ENCODE data around the gene CENPV.

CENPV gene

GRCh38 chr17:16352667-16353316 is 477 bp downstream of the CENPV start:
- no peak overlapping the region for H3K27ac ChIP-seq
- TF ChIP-seq ZFX (IDR thresholded peaks at IDR 0.05) (no peak), CTCF (conservative IDR thresholded peaks at IDR 0.05) (no peak)

- H3K27ac ChIP-seq: no peak overlapping the region
Measured at GRCh38 chr17:16352303-16352666, 984 bp downstream of the CENPV start.

DNA sequence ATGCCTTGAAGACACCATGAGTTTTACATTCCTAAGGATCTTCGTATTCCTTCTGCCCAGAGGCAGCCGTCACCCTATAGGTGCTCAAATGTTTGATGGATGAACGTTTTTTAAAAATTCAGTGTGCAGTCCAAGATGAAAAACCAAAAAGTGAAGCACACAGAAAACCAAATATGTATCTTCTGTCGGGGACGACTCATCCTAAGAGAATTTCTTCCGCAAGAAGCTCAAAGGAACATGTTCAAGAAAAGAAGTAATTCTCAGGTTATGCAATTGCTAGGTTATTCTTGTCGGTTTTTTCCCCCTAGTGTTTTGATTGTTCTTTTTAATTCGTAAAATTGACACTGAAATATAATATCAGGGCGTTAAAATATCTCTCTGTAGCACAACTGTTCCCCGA is 1.4 kb downstream of the CENPV start:
- H3K27ac ChIP-seq: no peak overlapping the region
- TF ChIP-seq ZFX (IDR thresholded peaks at IDR 0.05) (no peak), CTCF (conservative IDR thresholded peaks at IDR 0.05) (no peak)

More at GRCh38 chr17:16352303-16352666, 984 bp downstream of the CENPV start:
- TF ChIP-seq ZFX (IDR thresholded peaks at IDR 0.05): no peak
- TF ChIP-seq CTCF (conservative IDR thresholded peaks at IDR 0.05): no peak

DNA sequence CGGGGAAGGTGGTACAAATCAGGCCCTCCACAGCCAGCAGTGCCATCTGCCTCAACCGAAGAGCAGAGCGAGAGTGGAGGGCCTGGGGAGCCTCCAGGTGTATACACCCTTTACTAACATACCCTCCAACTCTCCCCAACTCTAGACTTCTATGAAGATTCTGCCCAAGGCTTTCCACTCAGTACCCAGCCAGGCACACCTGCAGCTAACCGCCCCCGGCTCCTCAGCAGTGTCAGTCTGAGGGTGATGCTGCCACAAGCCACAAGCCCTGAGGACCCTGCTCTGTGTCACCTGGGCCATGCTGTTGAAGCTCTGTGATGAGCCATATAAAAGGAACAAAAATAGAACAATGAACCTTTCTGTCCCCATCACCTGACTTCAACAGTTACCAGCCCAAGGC is 3.8 kb downstream of the CENPV start:
- H3K27ac ChIP-seq: no peak overlapping the region
- TF ChIP-seq ZFX (IDR thresholded peaks at IDR 0.05) (no peak), CTCF (conservative IDR thresholded peaks at IDR 0.05) (no peak)

DNA sequence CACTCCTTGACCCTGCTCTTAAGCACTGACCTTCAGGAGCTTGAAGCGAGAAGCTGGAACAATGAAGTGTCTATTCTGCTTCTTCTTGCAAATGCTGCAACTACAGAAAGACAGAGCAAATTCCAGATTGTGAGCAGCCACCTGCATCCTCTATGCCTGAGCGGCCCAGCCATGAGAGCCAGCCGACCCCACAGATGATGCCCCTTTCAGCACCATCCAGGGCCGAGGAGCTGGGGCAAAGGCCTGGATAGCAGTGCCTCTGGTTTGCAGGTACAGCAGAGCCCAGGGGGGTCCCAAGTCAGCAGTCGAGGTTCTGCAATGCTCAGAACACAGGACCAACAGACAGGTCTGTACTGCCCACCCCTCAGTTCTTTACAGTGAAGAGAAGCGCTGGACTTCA is 4.7 kb downstream of the CENPV start:
- no peak for TF ChIP-seq ZFX (IDR thresholded peaks at IDR 0.05)
- no peak for TF ChIP-seq CTCF (conservative IDR thresholded peaks at IDR 0.05)
- H3K27ac ChIP-seq: no peak overlapping the region

DNA sequence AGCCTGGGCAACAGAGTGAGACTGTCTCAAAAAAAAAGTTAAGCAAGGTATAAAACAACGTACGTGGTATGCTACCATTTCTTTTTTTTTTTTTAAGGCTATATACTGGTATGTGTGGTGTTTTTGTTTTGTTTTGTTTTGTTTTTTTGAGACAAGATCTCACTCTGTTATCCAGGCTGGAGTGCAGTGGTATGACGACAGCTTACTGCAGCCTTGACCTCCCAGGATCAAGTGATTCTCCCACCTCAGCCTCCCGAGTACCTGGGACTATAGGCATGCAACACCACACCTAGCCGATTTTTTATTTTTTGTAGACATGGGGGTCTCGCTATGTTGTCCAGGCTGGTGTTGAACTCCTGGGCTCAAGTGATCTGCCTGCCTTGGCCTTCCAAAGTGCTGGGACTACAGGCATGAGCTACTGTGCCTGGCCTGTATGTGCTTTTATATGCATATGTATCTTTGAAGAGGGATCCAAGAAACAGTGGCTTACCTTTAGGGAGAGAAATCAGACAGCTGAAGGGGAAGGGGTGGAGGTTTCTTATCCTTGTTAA is 6.5 kb downstream of the CENPV start:
- TF ChIP-seq CTCF (conservative IDR thresholded peaks at IDR 0.05) (no peak), ZFX (IDR thresholded peaks at IDR 0.05) (no peak)

GRCh38 chr17:16345565-16345964 is 7.7 kb downstream of the CENPV start:
- TF ChIP-seq CTCF (conservative IDR thresholded peaks at IDR 0.05): no peak
- no peak for TF ChIP-seq ZFX (IDR thresholded peaks at IDR 0.05)
- H3K27ac ChIP-seq: no peak overlapping the region

More for the DNA sequence above, 6.5 kb downstream of the CENPV start:
- H3K27ac ChIP-seq: no peak overlapping the region

Measured in C4-2B (cell line).